ENCODE measurements around the gene ERBB4. TPM values are rescaled to one million over a fixed set of nuclear protein-coding genes. Genes with fewer than 3 reads are reported as not detected.
"Not testable (repeated sequence)": the region's sequence is repeated elsewhere in the genome, so short reads cannot be mapped to it uniquely, and the experiment has no call there.

Gene ERBB4
- total RNA-seq, 1 donor from 2014 or later, result 0.17 TPM

GRCh38 chr2:212288308-212288707 is 250.3 kb downstream of the ERBB4 start:
- no peak for DNase-seq

- DNase-seq, result no peak
Observed at GRCh38 chr2:212284166-212284565, 254.4 kb downstream of the ERBB4 start.

- no peak for DNase-seq
Observed at GRCh38 chr2:212282671-212283261, 255.8 kb downstream of the ERBB4 start.

GRCh38 chr2:212276813-212277212 is 261.8 kb downstream of the ERBB4 start:
- DNase-seq, result no peak

GRCh38 chr2:212274215-212274614 is 264.4 kb downstream of the ERBB4 start:
- no peak for DNase-seq

- no peak for DNase-seq
Observed at GRCh38 chr2:212271583-212271982, 267.0 kb downstream of the ERBB4 start.

- no peak for DNase-seq
Observed at GRCh38 chr2:212269005-212269404, 269.6 kb downstream of the ERBB4 start.

GRCh38 chr2:212266297-212266696 is 272.3 kb downstream of the ERBB4 start:
- DNase-seq, result no peak

GRCh38 chr2:212265777-212266176 is 272.8 kb downstream of the ERBB4 start:
- no peak for DNase-seq

- DNase-seq, result no peak
Observed at GRCh38 chr2:212264187-212264586, 274.4 kb downstream of the ERBB4 start.

GRCh38 chr2:212259226-212259625 is 279.4 kb downstream of the ERBB4 start:
- no peak for DNase-seq

- DNase-seq, result no peak
Observed at GRCh38 chr2:212254339-212254738, 284.3 kb downstream of the ERBB4 start.

- DNase-seq, result peak; percentile 63
Observed at GRCh38 chr2:212249451-212249850, 289.2 kb downstream of the ERBB4 start.

- no peak for DNase-seq
Observed at GRCh38 chr2:212245880-212246279, 292.7 kb downstream of the ERBB4 start.

- DNase-seq, result no peak
Observed at GRCh38 chr2:212242724-212243123, 295.9 kb downstream of the ERBB4 start.

GRCh38 chr2:212238152-212238551 is 300.4 kb downstream of the ERBB4 start:
- DNase-seq, result not testable (repeated sequence)

GRCh38 chr2:212237350-212238095 is 301.1 kb downstream of the ERBB4 start:
- no peak for DNase-seq

GRCh38 chr2:212228743-212229171 is 309.8 kb downstream of the ERBB4 start:
- DNase-seq, result no peak

- peak; percentile 67 for DNase-seq
Observed at GRCh38 chr2:212227755-212228154, 310.8 kb downstream of the ERBB4 start.

- no peak for DNase-seq
Observed at GRCh38 chr2:212226114-212226513, 312.5 kb downstream of the ERBB4 start.

- no peak for DNase-seq
Observed at GRCh38 chr2:212223696-212224095, 314.9 kb downstream of the ERBB4 start.

- no peak for DNase-seq
Observed at GRCh38 chr2:212213191-212213590, 325.4 kb downstream of the ERBB4 start.

GRCh38 chr2:212208467-212208866 is 330.1 kb downstream of the ERBB4 start:
- DNase-seq, result no peak

GRCh38 chr2:212197776-212198175 is 340.8 kb downstream of the ERBB4 start:
- no peak for DNase-seq
